HG03045 (cell line): ENCODE results near the gene ING2.
"Not testable (repeated sequence)": the region's sequence is repeated elsewhere in the genome, so short reads cannot be mapped to it uniquely, and the experiment has no call there.

Experiments
- ATAC-seq: cut with Tn5 transposase; IDR thresholded peaks from one replicate; pipeline ENCODE4 v1.9.1; 2021; ENCODE audit warnings: mild to moderate bottlenecking, moderate library complexity; ENCODE audit not compliant: unreplicated experiment

Gene ING2

GRCh38 chr4:183544109-183544508 lies 39.3 kb downstream of the ING2 start:
- ATAC-seq = no peak

- ATAC-seq = no peak
Measured at GRCh38 chr4:183546376-183546775, 41.5 kb downstream of the ING2 start.

- ATAC-seq = no peak
Measured at GRCh38 chr4:183548306-183548705, 43.4 kb downstream of the ING2 start.

- no peak for ATAC-seq
Measured at GRCh38 chr4:183550345-183551093, 45.7 kb downstream of the ING2 start.

- no peak for ATAC-seq
Measured at GRCh38 chr4:183552274-183553146, 47.7 kb downstream of the ING2 start.

GRCh38 chr4:183553147-183553478 lies 48.3 kb downstream of the ING2 start:
- not testable (repeated sequence) for ATAC-seq

GRCh38 chr4:183553601-183554345 lies 48.9 kb downstream of the ING2 start:
- ATAC-seq = no peak

GRCh38 chr4:183554346-183554686 lies 49.5 kb downstream of the ING2 start:
- ATAC-seq = no peak

GRCh38 chr4:183554878-183555585 lies 50.2 kb downstream of the ING2 start:
- no peak for ATAC-seq

GRCh38 chr4:183556947-183557346 lies 52.1 kb downstream of the ING2 start:
- no peak for ATAC-seq

GRCh38 chr4:183557611-183558010 lies 52.8 kb downstream of the ING2 start:
- ATAC-seq = no peak

GRCh38 chr4:183558873-183559272 lies 54.0 kb downstream of the ING2 start:
- ATAC-seq = no peak

- no peak for ATAC-seq
Measured at GRCh38 chr4:183561905-183562304, 57.0 kb downstream of the ING2 start.
